GM08714 (cell line): ENCODE results near the gene COL13A1.

ENCODE experiments used
- H3K4me3 ChIP-seq: fragments of 200-500 bp; sonication (Bioruptor generic); 2 replicates; pipeline ENCODE4 v1.5.1; 2014; ENCODE audit warnings: mild to moderate bottlenecking, low read length, inconsistent platforms
- ZNF274 ChIP-seq: IDR thresholded peaks from 2 replicates; pipeline ENCODE4 v1.6.1; 2012; ENCODE audit warnings: mild to moderate bottlenecking, low read depth, low read length

Gene COL13A1

GRCh38 chr10:69879634-69880257 is 78.0 kb downstream of the COL13A1 start:
- TF ChIP-seq ZNF274, result no peak
- H3K4me3 ChIP-seq, result no peak overlapping the region

GRCh38 chr10:69880301-69881081 is 78.8 kb downstream of the COL13A1 start:
- TF ChIP-seq ZNF274, result no peak
- H3K4me3 ChIP-seq, result no peak overlapping the region

- no peak overlapping the region for H3K4me3 ChIP-seq
- no peak for TF ChIP-seq ZNF274
Measured at GRCh38 chr10:69881202-69881601, 79.5 kb downstream of the COL13A1 start.

- no peak for TF ChIP-seq ZNF274
- no peak overlapping the region for H3K4me3 ChIP-seq
Measured at GRCh38 chr10:69883310-69884023, 81.8 kb downstream of the COL13A1 start.

- TF ChIP-seq ZNF274, result no peak
- H3K4me3 ChIP-seq, result no peak overlapping the region
Measured at GRCh38 chr10:69884024-69884367, 82.3 kb downstream of the COL13A1 start.

- no peak for TF ChIP-seq ZNF274
- no peak overlapping the region for H3K4me3 ChIP-seq
Measured at GRCh38 chr10:69884686-69885085, 83.0 kb downstream of the COL13A1 start.

GRCh38 chr10:69885379-69886013 is 83.8 kb downstream of the COL13A1 start:
- H3K4me3 ChIP-seq, result no peak overlapping the region
- no peak for TF ChIP-seq ZNF274

- H3K4me3 ChIP-seq, result no peak overlapping the region
Measured at GRCh38 chr10:69888882-69889584, 87.3 kb downstream of the COL13A1 start.

GRCh38 chr10:69890065-69890847 is 88.5 kb downstream of the COL13A1 start:
- no peak overlapping the region for H3K4me3 ChIP-seq
- TF ChIP-seq ZNF274, result no peak

More at GRCh38 chr10:69888882-69889584, 87.3 kb downstream of the COL13A1 start:
- TF ChIP-seq ZNF274, result no peak

GRCh38 chr10:69891057-69891617 is 89.4 kb downstream of the COL13A1 start:
- TF ChIP-seq ZNF274, result no peak
- no peak overlapping the region for H3K4me3 ChIP-seq

- no peak for TF ChIP-seq ZNF274
- no peak overlapping the region for H3K4me3 ChIP-seq
Measured at GRCh38 chr10:69892406-69892805, 90.7 kb downstream of the COL13A1 start.

- no peak for TF ChIP-seq ZNF274
- H3K4me3 ChIP-seq, result no peak overlapping the region
Measured at GRCh38 chr10:69892816-69893215, 91.1 kb downstream of the COL13A1 start.
